GDM1 (cell line): Measurements from ENCODE around the gene LAMC1.
"Not testable (repeated sequence)": the region's sequence is repeated elsewhere in the genome, so short reads cannot be mapped to it uniquely, and the experiment has no call there.

ENCODE experiments used
- DNase-seq: peaks from one replicate; lab custom pipeline; 2025; lab: John Stamatoyannopoulos, UW

Gene LAMC1

DNA sequence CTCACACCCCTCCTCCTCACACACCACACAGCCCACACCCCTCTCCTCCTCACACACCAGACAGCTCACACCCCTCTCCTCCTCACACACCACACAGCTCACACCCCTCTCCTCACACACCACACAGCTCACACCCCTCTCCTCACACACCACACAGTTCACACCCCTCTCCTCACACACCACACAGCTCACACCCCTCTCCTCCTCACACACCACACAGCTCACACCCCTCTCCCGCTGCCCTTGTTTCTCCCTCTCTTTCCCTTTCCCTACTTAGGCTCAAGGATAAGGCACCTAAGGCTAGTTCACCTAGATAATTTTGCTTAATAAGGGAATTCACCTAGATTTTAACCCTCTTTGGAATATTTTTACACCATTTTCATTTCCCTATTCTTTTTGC lies 126.8 kb downstream of the LAMC1 start:
- not testable (repeated sequence) for DNase-seq

- no peak for DNase-seq
These were observed 127.2 kb downstream of the LAMC1 start for GRCh38 chr1:183150445-183150844.

DNA sequence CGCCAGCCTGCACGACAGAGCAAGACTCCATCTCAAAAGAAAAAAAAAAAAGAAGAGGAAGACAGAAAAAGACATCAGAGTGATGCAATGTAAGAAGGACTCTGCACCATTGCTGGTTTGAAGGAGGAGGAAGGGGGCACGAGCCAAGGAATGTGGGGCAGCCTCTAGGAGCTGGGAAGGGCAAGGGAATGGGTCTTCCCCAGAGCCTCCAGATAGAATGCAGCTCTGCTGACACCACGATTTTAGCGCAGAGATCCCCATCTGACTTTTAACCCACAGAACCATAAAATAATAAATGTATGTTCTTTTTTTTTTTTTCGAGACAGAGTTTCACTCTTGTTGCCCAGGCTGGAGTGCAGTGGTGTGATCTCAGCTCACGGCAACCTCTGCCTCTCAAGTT lies 129.0 kb downstream of the LAMC1 start:
- DNase-seq: no peak

GRCh38 chr1:183155939-183156338 lies 132.7 kb downstream of the LAMC1 start:
- DNase-seq: no peak

- DNase-seq: no peak
These were observed 136.7 kb downstream of the LAMC1 start for GRCh38 chr1:183159960-183160359.

- no peak for DNase-seq
These were observed 138.2 kb downstream of the LAMC1 start for GRCh38 chr1:183161391-183161790.

DNA sequence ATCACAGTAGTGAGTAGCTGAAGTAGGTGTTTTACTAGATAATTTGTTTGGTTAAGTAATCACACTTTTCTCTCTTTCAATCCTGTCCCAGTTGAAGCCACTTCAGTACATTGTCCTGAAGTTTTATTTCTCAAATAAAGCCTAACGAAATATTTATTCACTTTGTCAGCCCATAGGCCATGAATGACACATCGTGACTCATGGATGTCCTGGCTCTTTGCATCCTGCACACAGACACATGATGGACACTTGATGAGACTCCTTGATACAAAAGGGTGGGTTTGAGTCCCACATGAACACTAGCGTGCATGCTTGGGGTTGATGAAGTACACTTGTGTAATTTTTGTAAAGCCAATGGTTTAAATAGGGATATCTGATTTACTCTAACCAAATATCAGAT lies 140.1 kb downstream of the LAMC1 start:
- DNase-seq: no peak

DNA sequence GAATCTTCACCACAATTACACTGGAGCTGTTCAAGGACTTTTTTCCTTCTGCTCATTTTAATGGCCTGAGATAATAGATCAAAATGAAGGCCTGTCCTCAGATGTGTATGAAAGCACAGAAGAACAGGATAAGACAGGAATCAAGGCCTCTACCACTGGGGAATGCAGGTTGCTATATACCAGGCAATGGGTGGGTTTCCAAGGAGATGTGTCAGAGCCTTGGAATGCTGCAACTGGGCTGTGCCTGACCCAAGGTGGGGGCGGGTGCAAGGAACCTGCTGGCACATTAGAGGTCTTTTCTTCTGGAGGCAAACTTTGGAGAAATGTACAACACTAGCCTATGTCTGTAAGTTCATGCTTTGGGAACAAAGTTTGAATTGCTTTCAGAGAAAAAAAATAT lies 141.1 kb downstream of the LAMC1 start:
- no peak for DNase-seq

DNA sequence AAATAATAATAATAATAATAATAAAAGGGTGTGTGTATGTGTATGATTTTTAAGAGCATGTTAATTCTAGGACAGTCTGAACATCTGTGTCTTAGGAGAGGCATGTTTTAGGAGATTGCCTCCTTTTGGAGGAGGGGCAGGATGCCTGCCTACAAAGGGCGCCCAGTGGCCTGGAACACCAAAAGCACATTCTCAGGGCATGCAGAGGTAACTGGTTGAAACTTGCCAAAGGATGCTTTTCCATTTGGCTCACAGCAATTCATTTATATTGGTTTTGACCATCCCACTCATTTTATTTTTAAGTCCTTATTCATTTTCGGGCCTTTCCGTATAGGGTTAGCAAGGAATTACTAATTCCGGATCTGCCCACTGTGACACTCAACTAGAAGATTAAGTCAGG lies 141.7 kb downstream of the LAMC1 start:
- no peak for DNase-seq

GRCh38 chr1:183165456-183165855 lies 142.2 kb downstream of the LAMC1 start:
- no peak for DNase-seq

DNA sequence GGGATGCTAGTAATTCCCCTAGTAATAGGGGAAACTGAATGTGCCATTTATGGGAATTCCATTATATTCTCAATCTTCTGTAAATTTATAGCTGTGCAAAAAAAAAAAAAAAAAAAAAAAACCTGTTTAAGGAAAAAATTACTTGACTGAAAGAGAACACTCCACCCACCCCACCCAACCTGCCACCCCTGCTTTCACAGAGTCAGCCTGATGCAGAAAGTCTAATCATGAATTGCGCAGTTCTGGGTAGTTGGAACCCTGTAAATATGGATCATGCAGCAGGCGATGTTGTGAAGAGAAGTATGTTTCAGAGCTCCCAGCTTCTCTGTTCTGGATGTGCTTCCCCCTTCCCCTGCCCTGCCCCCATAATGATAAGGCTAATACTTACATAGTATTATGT lies 143.2 kb downstream of the LAMC1 start:
- DNase-seq: no peak

- DNase-seq: no peak
These were observed 144.5 kb downstream of the LAMC1 start for GRCh38 chr1:183167676-183168075.

DNA sequence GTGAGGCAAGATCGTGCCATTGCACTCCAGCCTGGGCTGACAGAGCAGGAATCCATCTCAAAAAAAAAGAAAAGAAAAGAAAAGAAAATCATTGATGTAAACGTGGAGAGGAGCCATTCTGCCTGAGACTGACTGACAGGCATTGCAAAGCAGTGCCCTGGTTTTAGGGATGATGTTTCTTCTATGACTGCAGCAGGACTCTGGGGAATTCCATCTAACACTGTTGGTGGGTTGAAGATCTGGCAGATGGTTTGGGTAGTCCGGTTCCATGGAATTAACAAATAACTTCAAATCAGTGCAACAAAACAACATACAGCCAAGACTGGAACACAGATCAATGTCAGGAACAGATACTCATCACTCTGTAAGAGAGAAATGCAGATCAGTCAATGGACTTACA lies 145.1 kb downstream of the LAMC1 start:
- DNase-seq: no peak

GRCh38 chr1:183173828-183174227 lies 150.6 kb downstream of the LAMC1 start:
- DNase-seq: no peak

DNA sequence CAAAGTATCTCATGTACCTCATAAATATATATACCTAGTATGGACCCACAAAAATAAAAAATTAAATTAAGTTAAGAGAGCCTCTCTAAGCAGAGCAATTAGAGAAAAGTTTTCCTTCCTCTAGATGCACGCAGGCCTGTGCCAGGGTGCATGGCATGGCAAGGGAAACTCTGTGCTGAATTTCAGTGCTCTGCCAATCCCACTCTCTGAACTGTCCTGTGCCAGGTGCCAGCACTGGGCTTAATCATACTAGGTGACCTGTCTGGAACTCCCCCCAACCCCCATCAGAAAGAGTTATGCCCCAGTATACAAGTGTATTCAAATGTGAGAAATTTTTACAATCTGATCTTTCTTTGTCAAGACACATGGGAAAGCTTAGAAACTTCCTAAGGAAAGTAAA lies 152.4 kb downstream of the LAMC1 start:
- no peak for DNase-seq

DNA sequence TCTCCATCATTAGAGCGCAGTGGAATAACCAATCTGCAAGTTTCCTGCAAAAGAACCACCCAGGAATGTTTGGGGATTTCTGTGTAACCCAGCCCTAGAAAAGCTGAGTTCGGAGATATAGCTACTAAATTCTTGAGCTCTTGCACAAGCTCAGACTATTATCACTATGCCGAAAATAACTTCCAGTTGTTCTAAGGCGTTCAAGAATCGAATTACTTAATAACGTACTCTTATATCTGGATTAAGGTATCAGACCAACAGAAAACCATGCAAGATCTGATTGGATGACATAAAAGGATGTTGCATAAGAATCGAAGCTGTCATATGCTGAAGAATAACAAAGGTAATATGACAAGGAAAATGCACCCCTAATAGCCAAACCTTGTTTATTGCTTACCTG lies 155.3 kb downstream of the LAMC1 start:
- DNase-seq: no peak

- DNase-seq: no peak
These were observed 155.8 kb downstream of the LAMC1 start for GRCh38 chr1:183179033-183179432.

GRCh38 chr1:183180218-183180617 lies 157.0 kb downstream of the LAMC1 start:
- no peak for DNase-seq

- DNase-seq: no peak
These were observed 157.4 kb downstream of the LAMC1 start for GRCh38 chr1:183180634-183181056.

- no peak for DNase-seq
These were observed 162.8 kb downstream of the LAMC1 start, which contains the start of gene LAMC2 for GRCh38 chr1:183185941-183186490. Gene LAMC2, plus strand, starts transcription at chr1:183186264. Its CDS starts 89 bp downstream, at chr1:183186353.

DNA sequence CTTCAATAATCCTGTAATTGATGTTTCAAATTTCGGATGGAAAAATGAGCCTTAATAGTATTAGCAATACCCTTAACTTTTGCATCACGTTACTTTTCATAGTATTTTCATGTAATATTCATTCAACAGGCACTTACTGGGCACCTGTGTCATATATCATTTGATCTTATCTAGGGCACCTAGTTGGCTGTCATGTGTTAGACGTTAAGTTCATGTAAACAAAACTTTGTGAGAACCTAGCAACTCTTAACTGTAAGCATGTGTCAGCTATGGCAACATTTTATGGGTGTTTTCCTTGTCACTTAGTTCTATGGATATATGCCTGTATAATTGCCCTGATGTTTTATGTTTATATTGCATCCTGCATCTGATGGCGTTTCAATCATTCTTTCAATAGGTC lies 163.6 kb downstream of the LAMC1 start:
- DNase-seq: no peak

- DNase-seq: no peak
These were observed 165.0 kb downstream of the LAMC1 start for GRCh38 chr1:183188240-183188639.

DNA sequence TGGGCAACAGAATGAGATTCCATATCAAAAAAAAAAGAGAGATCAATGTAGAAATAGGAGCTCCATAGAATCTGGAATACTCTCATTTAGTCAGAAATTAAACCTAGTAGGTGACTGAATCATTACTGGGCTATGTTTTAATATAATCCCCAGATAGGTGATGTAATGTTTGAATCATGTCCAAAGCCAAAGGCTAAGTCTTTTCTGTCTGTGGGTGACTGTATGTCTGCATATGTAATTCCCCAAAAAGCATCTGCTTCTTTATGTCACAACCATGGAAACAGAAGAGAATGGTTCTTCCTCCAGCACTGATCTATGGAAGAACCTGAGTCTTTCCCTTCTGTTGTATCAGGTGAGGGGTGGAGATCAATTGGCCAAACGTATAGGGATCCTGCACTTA lies 168.6 kb downstream of the LAMC1 start:
- DNase-seq: no peak

GRCh38 chr1:183193963-183194525 lies 170.8 kb downstream of the LAMC1 start:
- DNase-seq: no peak
